ENCODE data around the gene CAST. TPM values are rescaled to one million over a fixed set of nuclear protein-coding genes. Genes with fewer than 3 reads are reported as not detected.

Gene CAST
- total and polyA plus RNA-seq, 7 experiments from 2014 or later: 31.1 to 298 (median 114) TPM

GRCh38 chr5:96814041-96814440 lies 151.9 kb downstream of the CAST start:
- intact Hi-C loops (cut with micrococcal nuclease): loop anchor here (10.0 kb wide), 3 partner anchors 989 to 1259 kb away; partner anchors contain the start of genes ARSK (in 1 of the 2), GLRX (in 1 of the 2), RFESD (in 1 of the 2) and SKIC3 (in 1 of the 2)
- H3K36me3 ChIP-seq (ENCODE audit: control insufficient read depth in 2 of 3, insufficient read depth in 3 of 3, low read length in 3 of 3): no peaks in the 10 kb centered on the region
- ChIA-PET POLR2A (interaction anchor here (0.8 to 8.4 kb wide), 6 partner anchors 8 to 122 kb away, joined by 3 to 212 read pairs (median 4); partner anchors contain the start of genes ERAP1 and LNPEP), CTCF (interaction anchor here (1.3 kb wide), 1 partner anchor 55 kb away, joined by 4 read pairs; no protein-coding TSS in a partner anchor)
- no peaks in the 10 kb centered on the region for H3K9me3 ChIP-seq (ENCODE audit: control insufficient read depth in 2 of 3, low read length in 3 of 3)
- Mint-ChIP-seq H3K9me3 (no peaks in the 10 kb centered on the region), H3K4me1 (peaks cover 43 to 98% (median 89%) of the 10 kb centered on the region in 7 donors), H3K36me3 (no peaks in the 10 kb centered on the region), H3K27ac (peak overlapping the region; percentile 33 to 100 (median 79)), H3K27me3 (no peaks in the 10 kb centered on the region), H3K4me3 (peak overlapping the region in 4 of 10 donors; percentile 35 to 93 (median 46))
- peak overlapping the region; percentile 10 for H3K27ac ChIP-seq (ENCODE audit: low read depth, low read length)
- DNase-seq: no peak
- ATAC-seq: no peak
- H3K4me3 ChIP-seq (ENCODE audit: low read length): no peak overlapping the region
- H3K4me1 ChIP-seq (ENCODE audit: control insufficient read depth in 2 of 2, insufficient read depth in 2 of 2, low read length in 2 of 2): peaks cover 29 to 67% of the 10 kb centered on the region in 2 donors
- no peaks in the 10 kb centered on the region for H3K27me3 ChIP-seq (ENCODE audit: control insufficient read depth in 2 of 2, insufficient read depth in 2 of 2, low read length in 2 of 2)

- peak overlapping the region; percentile 70 for H3K27ac ChIP-seq (ENCODE audit: low read depth, low read length)
- peak overlapping the region; percentile 74 to 100 (median 94) for H3K27ac Mint-ChIP-seq
- H3K36me3 Mint-ChIP-seq: peaks cover 0 to 2% (median 0%) of the 10 kb centered on the region in 5 donors
- H3K27me3 Mint-ChIP-seq: no peaks in the 10 kb centered on the region
- intact Hi-C loops (cut with micrococcal nuclease): loop anchor here (1.0 to 10.0 kb wide), 8 partner anchors 8 to 1262 kb away; partner anchors contain the start of genes ARSK (in 1 of the 2), ERAP2 (in 1 of the 2), GLRX (in 1 of the 2) and RFESD (in 1 of the 2)
- H3K9me3 ChIP-seq (ENCODE audit: control insufficient read depth in 2 of 3, low read length in 3 of 3): no peaks in the 10 kb centered on the region
- H3K4me3 ChIP-seq (ENCODE audit: low read length): peak overlapping the region; percentile 64
- CTCF ChIA-PET: interaction anchor here (0.7 to 2.4 kb wide), 3 partner anchors 9 to 471 kb away, joined by 3 to 22 read pairs (median 3); partner anchors contain the start of gene ERAP1
- peaks cover 29 to 59% of the 10 kb centered on the region in 2 donors for H3K4me1 ChIP-seq (ENCODE audit: control insufficient read depth in 2 of 2, insufficient read depth in 2 of 2, low read length in 2 of 2)
- no peaks in the 10 kb centered on the region for H3K27me3 ChIP-seq (ENCODE audit: control insufficient read depth in 2 of 2, insufficient read depth in 2 of 2, low read length in 2 of 2)
- ATAC-seq (peak; percentile 91), DNase-seq (peak in 8 of 9 donors; percentile 37 to 85 (median 76))
- no peaks in the 10 kb centered on the region for H3K36me3 ChIP-seq (ENCODE audit: control insufficient read depth in 2 of 3, insufficient read depth in 3 of 3, low read length in 3 of 3)
- H3K4me1 Mint-ChIP-seq: peaks cover 51 to 95% (median 89%) of the 10 kb centered on the region in 7 donors
- POLR2A ChIA-PET: interaction anchor here (0.7 to 8.4 kb wide), 11 partner anchors 9 to 155 kb away, joined by 3 to 212 read pairs (median 5); partner anchors contain the start of genes CAST, ERAP1, ERAP2 and LNPEP
- H3K4me3 Mint-ChIP-seq: peak overlapping the region; percentile 65 to 93 (median 82)
- H3K9me3 Mint-ChIP-seq: no peaks in the 10 kb centered on the region
These were observed 154.3 kb downstream of the CAST start for GRCh38 chr5:96816411-96816939.

- Mint-ChIP-seq H3K27me3 (no peaks in the 10 kb centered on the region), H3K36me3 (peaks cover 0 to 2% (median 0%) of the 10 kb centered on the region in 5 donors), H3K4me3 (peak overlapping the region; percentile 65 to 93 (median 82)), H3K9me3 (no peaks in the 10 kb centered on the region), H3K27ac (peak overlapping the region; percentile 74 to 100 (median 94)), H3K4me1 (peaks cover 53 to 95% (median 89%) of the 10 kb centered on the region in 7 donors)
- H3K9me3 ChIP-seq (ENCODE audit: control insufficient read depth in 2 of 3, low read length in 3 of 3): no peaks in the 10 kb centered on the region
- H3K27me3 ChIP-seq (ENCODE audit: control insufficient read depth in 2 of 2, insufficient read depth in 2 of 2, low read length in 2 of 2): no peaks in the 10 kb centered on the region
- DNase-seq: peak in 2 of 9 donors; percentile 5 to 11
- intact Hi-C loops (cut with micrococcal nuclease): loop anchor here (1.0 to 10.0 kb wide), 8 partner anchors 9 to 1262 kb away; partner anchors contain the start of genes ERAP2 (in 2 of the 2), ARSK (in 1 of the 2), GLRX (in 1 of the 2) and RFESD (in 1 of the 2)
- ChIA-PET CTCF (interaction anchor here (1.2 to 2.4 kb wide), 2 partner anchors 10 to 345 kb away, joined by 5 to 22 read pairs; partner anchors contain the start of gene ERAP1), POLR2A (interaction anchor here (0.7 to 8.4 kb wide), 11 partner anchors 9 to 155 kb away, joined by 3 to 212 read pairs (median 4); partner anchors contain the start of genes CAST, ERAP1, ERAP2 and LNPEP)
- H3K4me1 ChIP-seq (ENCODE audit: control insufficient read depth in 2 of 2, insufficient read depth in 2 of 2, low read length in 2 of 2): peaks cover 29 to 59% of the 10 kb centered on the region in 2 donors
- ATAC-seq: peak; percentile 36
- H3K27ac ChIP-seq (ENCODE audit: low read depth, low read length): peak overlapping the region; percentile 70
- peak overlapping the region; percentile 64 for H3K4me3 ChIP-seq (ENCODE audit: low read length)
- H3K36me3 ChIP-seq (ENCODE audit: control insufficient read depth in 2 of 3, insufficient read depth in 3 of 3, low read length in 3 of 3): no peaks in the 10 kb centered on the region
These were observed 154.8 kb downstream of the CAST start for GRCh38 chr5:96816991-96817390.

DNA sequence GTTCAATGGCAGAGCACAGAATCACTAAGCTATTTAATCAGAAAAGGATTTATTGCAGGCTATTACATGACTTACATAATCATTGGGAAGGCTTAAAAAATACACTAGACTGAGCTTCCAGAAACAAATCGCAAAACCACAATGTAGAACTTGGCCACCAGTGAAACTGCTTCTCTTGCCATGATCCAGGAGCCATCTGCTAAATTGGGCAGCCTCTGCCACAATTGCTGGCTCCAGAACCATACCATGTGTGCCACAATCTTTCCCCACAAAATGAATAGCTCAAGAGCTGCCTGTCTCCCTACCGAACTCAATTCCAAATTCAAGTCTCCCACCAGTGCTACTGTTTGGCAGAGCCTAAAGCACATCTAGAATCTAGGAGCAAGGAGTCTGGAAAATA lies 155.3 kb downstream of the CAST start:
- no peak for ATAC-seq
- POLR2A ChIA-PET: interaction anchor here (0.7 to 8.4 kb wide), 9 partner anchors 8 to 156 kb away, joined by 3 to 212 read pairs (median 6); partner anchors contain the start of genes CAST, ERAP1, ERAP2 and LNPEP

DNA sequence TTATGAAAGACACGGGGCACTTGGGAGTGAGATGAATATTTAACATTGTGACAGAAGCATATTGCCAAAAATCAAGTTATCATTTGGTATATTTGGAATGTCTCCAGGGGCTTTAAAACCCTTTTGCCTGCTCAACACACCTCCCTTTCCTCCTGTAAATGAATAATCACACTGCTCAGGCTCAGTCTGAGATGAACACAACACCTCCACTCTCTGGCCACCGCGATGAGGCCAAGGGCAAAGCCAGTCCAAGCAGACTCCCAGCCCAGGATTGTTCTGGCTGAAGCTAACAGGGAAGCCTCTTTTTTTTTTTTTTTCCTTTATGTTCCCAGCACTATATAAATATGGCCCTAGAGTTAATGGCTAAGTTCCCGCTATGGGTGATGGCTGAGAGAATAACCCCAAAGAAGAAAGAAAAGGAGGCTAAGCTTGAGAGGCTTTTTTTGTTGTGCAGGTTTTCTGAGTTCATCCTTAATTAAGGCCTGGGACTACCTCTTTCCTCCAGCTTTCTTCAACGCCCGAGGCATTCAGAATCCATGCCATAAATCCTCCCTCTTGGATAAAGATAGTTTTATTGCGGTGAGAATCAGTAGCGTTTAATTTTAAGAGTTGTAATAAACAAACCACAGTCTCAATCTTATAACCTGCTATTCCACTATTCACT lies 156.1 kb downstream of the CAST start:
- H3K4me1 Mint-ChIP-seq: peaks cover 56 to 95% (median 89%) of the 10 kb centered on the region in 7 donors
- H3K4me3 ChIP-seq (ENCODE audit: low read length): no peak overlapping the region
- intact Hi-C loops (cut with micrococcal nuclease): loop anchor here (10.0 kb wide), 3 partner anchors 993 to 1263 kb away; partner anchors contain the start of genes ARSK (in 1 of the 2), GLRX (in 1 of the 2), RFESD (in 1 of the 2) and SKIC3 (in 1 of the 2)
- H3K36me3 Mint-ChIP-seq: peaks cover 0 to 2% (median 0%) of the 10 kb centered on the region in 5 donors
- DNase-seq (no peak), ATAC-seq (no peak)
- H3K4me3 Mint-ChIP-seq: peak overlapping the region in 6 of 10 donors; percentile 16 to 93 (median 79)
- H3K27me3 ChIP-seq (ENCODE audit: control insufficient read depth in 2 of 2, insufficient read depth in 2 of 2, low read length in 2 of 2): no peaks in the 10 kb centered on the region
- H3K27ac ChIP-seq (ENCODE audit: low read depth, low read length): peak overlapping the region; percentile 70
- H3K27me3 Mint-ChIP-seq: no peaks in the 10 kb centered on the region
- H3K27ac Mint-ChIP-seq: peak overlapping the region in 7 of 9 donors; percentile 74 to 100 (median 94)
- H3K36me3 ChIP-seq (ENCODE audit: control insufficient read depth in 2 of 3, insufficient read depth in 3 of 3, low read length in 3 of 3): no peaks in the 10 kb centered on the region
- ChIA-PET POLR2A (interaction anchor here (2.3 to 8.4 kb wide), 4 partner anchors 7 to 116 kb away, joined by 6 to 212 read pairs (median 23); partner anchors contain the start of genes ERAP1 and ERAP2), CTCF (interaction anchor here (0.5 to 2.4 kb wide), 7 partner anchors 10 to 1949 kb away, joined by 3 to 22 read pairs (median 3); partner anchors contain the start of gene ERAP1)
- H3K9me3 ChIP-seq (ENCODE audit: control insufficient read depth in 2 of 3, low read length in 3 of 3): no peaks in the 10 kb centered on the region
- peaks cover 29 to 68% of the 10 kb centered on the region in 2 donors for H3K4me1 ChIP-seq (ENCODE audit: control insufficient read depth in 2 of 2, insufficient read depth in 2 of 2, low read length in 2 of 2)
- H3K9me3 Mint-ChIP-seq: no peaks in the 10 kb centered on the region

More for the DNA sequence above, 155.3 kb downstream of the CAST start:
- intact Hi-C loops (cut with micrococcal nuclease): loop anchor here (1.0 to 10.0 kb wide), 7 partner anchors 13 to 1263 kb away; partner anchors contain the start of genes ARSK (in 1 of the 2), ERAP2 (in 1 of the 2), GLRX (in 1 of the 2) and RFESD (in 1 of the 2)
- H3K36me3 ChIP-seq (ENCODE audit: control insufficient read depth in 2 of 3, insufficient read depth in 3 of 3, low read length in 3 of 3): no peaks in the 10 kb centered on the region
- Mint-ChIP-seq H3K4me3 (peak overlapping the region; percentile 65 to 93 (median 82)), H3K9me3 (no peaks in the 10 kb centered on the region), H3K27me3 (no peaks in the 10 kb centered on the region), H3K27ac (peak overlapping the region; percentile 74 to 100 (median 94)), H3K4me1 (peaks cover 54 to 95% (median 89%) of the 10 kb centered on the region in 7 donors), H3K36me3 (peaks cover 0 to 2% (median 0%) of the 10 kb centered on the region in 5 donors)
- H3K4me1 ChIP-seq (ENCODE audit: control insufficient read depth in 2 of 2, insufficient read depth in 2 of 2, low read length in 2 of 2): peaks cover 29 to 61% of the 10 kb centered on the region in 2 donors
- H3K27ac ChIP-seq (ENCODE audit: low read depth, low read length): peak overlapping the region; percentile 70
- no peaks in the 10 kb centered on the region for H3K27me3 ChIP-seq (ENCODE audit: control insufficient read depth in 2 of 2, insufficient read depth in 2 of 2, low read length in 2 of 2)
- peak overlapping the region; percentile 64 for H3K4me3 ChIP-seq (ENCODE audit: low read length)
- no peak for DNase-seq
- CTCF ChIA-PET: interaction anchor here (1.0 to 2.4 kb wide), 3 partner anchors 10 to 344 kb away, joined by 3 to 22 read pairs (median 5); partner anchors contain the start of gene ERAP1
- no peaks in the 10 kb centered on the region for H3K9me3 ChIP-seq (ENCODE audit: control insufficient read depth in 2 of 3, low read length in 3 of 3)
